Retinal pigment epithelial cell (primary cell): ENCODE measurements around the gene ESYT3.
"Not testable (repeated sequence)": the region's sequence is repeated elsewhere in the genome, so short reads cannot be mapped to it uniquely, and the experiment has no call there.

Experiments
- DNase-seq: peaks from one replicate; pipeline ENCODE4 v3.0.0-alpha.2; 2010; ENCODE audit warnings: low read depth
- H3K4me3 ChIP-seq: 2 replicates; pipeline ENCODE4 v1.5.1; 2011; ENCODE audit warnings: mild to moderate bottlenecking, low read length, control low read depth, moderate library complexity
- CTCF ChIP-seq: conservative IDR thresholded peaks from 2 replicates; pipeline ENCODE4 v1.5.1; 2011; ENCODE audit warnings: low read depth, low read length, control low read depth, inconsistent platforms

The ESYT3 gene

GRCh38 chr3:138511945-138512344, 77.5 kb downstream of the ESYT3 start:
- no peak for TF ChIP-seq CTCF
- H3K4me3 ChIP-seq, result no peak overlapping the region
- DNase-seq, result no peak

GRCh38 chr3:138513090-138513843, 78.9 kb downstream of the ESYT3 start:
- DNase-seq, result no peak
- no peak for TF ChIP-seq CTCF
- H3K4me3 ChIP-seq, result no peak overlapping the region

GRCh38 chr3:138521445-138521844, 87.0 kb downstream of the ESYT3 start:
- DNase-seq, result not testable (repeated sequence)

More at GRCh38 chr3:138521445-138521844, 87.0 kb downstream of the ESYT3 start:
- H3K4me3 ChIP-seq, result not testable (repeated sequence)
